Left ventricle myocardium inferior (tissue), 1 donor: ENCODE measurements around the gene LIX1L. TPM values are rescaled to one million over a fixed set of nuclear protein-coding genes. Genes with fewer than 3 reads are reported as not detected.
A peak's percentile ranks its signal among the peaks of the same experiment; 100 is the strongest.

Source experiments
- DNase-seq: peaks from one replicate; pipeline ENCODE4 v3.0.0-alpha.2; 2020
- H3K27ac ChIP-seq: fragments of 200-600 bp; replicated peaks from 2 replicates; pipeline ENCODE4 v1.8.0; 2021
- H3K27me3 ChIP-seq: fragments of 200-600 bp; 2 replicates; pipeline ENCODE4 v1.8.0; 2021; ENCODE audit warnings: low read depth
- H3K36me3 ChIP-seq: fragments of 200-600 bp; 2 replicates; pipeline ENCODE4 v1.8.0; 2021
- H3K4me1 ChIP-seq: fragments of 200-600 bp; 2 replicates; pipeline ENCODE4 v1.8.0; 2021
- H3K4me3 ChIP-seq: fragments of 200-600 bp; 2 replicates; pipeline ENCODE4 v1.8.0; 2021; ENCODE audit warnings: mild to moderate bottlenecking, moderate library complexity
- H3K9me3 ChIP-seq: fragments of 200-600 bp; replicated peaks from 2 replicates; pipeline ENCODE4 v1.8.0; 2021
- CTCF ChIP-seq: fragments of 200-600 bp; IDR thresholded peaks from 2 replicates; pipeline ENCODE4 v1.8.0; 2021; ENCODE audit warnings: antibody characterized with exemption, mild to moderate bottlenecking, borderline replicate concordance
- intact Hi-C: fragments of 100-400 bp; cut with micrococcal nuclease; formaldehyde crosslinking; loops from one replicate; pipeline ENCODE4 v1.11.0; 2022
- total RNA-seq: library from RNA; stranded (reverse); fragmentation: NEBNext Ultra II Directional; extraction: Animal tissue kit (Norgen Biotek cat#: 25700); gene quantifications from one replicate; pipeline ENCODE4 v1.2.1, GENCODE V29; 2021
- donor health status: DM: no; HTN: yes; CAD: no; lungs with severe emphysema.

LIX1L gene
- total RNA-seq, 1 donor from 2014 or later: 23.0 TPM

- H3K9me3 ChIP-seq: no peaks in the 10 kb centered on the region
- peaks cover 8% of the 10 kb centered on the region for H3K36me3 ChIP-seq
- peak overlapping the region; percentile 99 for H3K27ac ChIP-seq
- H3K27me3 ChIP-seq: no peaks in the 10 kb centered on the region
- DNase-seq: no peak
- H3K4me3 ChIP-seq: no peak overlapping the region
- intact Hi-C loops: no loop called here
- H3K4me1 ChIP-seq: peaks cover 82% of the 10 kb centered on the region
- no peak for TF ChIP-seq CTCF
Observed at GRCh38 chr1:145987926-145988325, 30.1 kb upstream of the LIX1L start.

GRCh38 chr1:145986551-145986950 lies 28.7 kb upstream of the LIX1L start:
- TF ChIP-seq CTCF: no peak
- Histone ChIP-seq H3K36me3 (no peaks in the 10 kb centered on the region), H3K9me3 (no peaks in the 10 kb centered on the region), H3K27ac (peak overlapping the region; percentile 99), H3K4me3 (no peak overlapping the region), H3K27me3 (no peaks in the 10 kb centered on the region), H3K4me1 (peaks cover 82% of the 10 kb centered on the region)
- DNase-seq: no peak
- intact Hi-C loops: no loop called here

DNA sequence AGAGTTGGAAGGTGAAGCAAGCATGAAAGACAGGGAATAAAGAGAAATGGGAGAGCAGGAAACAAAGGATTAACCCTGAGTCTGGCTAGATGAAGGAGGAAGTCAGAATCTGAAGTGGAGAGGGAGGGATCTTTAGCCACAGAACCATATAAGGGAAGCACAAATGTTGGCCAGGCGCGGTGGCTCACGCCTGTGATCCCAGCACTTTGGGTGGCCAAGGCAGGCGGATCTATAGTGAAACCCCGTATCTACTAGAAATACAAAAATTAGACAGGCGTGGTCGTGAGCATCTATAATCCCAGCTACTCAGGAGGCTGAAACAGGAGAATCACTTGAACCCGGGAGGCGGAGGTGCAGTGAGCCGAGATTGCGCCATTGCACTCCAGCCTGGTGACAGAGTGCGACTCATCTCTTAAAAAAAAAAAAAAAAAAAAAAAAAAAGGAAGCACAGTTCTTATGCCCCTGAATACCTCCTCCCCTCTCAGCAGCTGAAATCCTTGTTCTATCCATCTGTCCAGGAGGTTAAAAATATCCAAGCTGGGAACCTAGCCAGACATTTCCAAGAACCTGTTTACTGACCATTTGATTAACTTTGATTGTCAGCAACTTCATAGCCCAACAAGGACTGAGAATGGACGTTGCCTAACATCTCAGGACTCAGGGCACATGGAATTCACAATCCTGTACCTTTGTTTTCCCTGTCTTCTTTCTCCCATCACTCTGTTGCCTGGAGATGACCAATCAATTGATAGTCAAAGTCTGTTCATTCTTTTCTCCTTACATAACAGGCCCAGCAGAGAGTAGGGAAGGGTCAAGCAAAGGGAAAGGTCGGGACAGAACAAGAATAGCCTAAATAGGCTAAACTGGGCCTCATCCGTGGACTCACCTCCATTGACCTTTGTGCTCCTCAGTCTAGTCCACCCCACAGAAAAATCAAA lies 28.0 kb upstream of the LIX1L start:
- intact Hi-C loops: no loop called here
- Histone ChIP-seq H3K27me3 (no peaks in the 10 kb centered on the region), H3K27ac (peak overlapping the region; percentile 99), H3K4me3 (peak overlapping the region; percentile 57), H3K9me3 (no peaks in the 10 kb centered on the region), H3K4me1 (peaks cover 83% of the 10 kb centered on the region), H3K36me3 (no peaks in the 10 kb centered on the region)
- peak; percentile 58 for DNase-seq
- no peak for TF ChIP-seq CTCF

- no peak for TF ChIP-seq CTCF
- H3K36me3 ChIP-seq: no peaks in the 10 kb centered on the region
- peaks cover 83% of the 10 kb centered on the region for H3K4me1 ChIP-seq
- intact Hi-C loops: no loop called here
- H3K9me3 ChIP-seq: no peaks in the 10 kb centered on the region
- H3K27ac ChIP-seq: peak overlapping the region; percentile 99
- DNase-seq: no peak
- peak overlapping the region; percentile 57 for H3K4me3 ChIP-seq
- no peaks in the 10 kb centered on the region for H3K27me3 ChIP-seq
Observed at GRCh38 chr1:145985129-145985501, 27.3 kb upstream of the LIX1L start.

- H3K4me3 ChIP-seq: peak overlapping the region; percentile 58
- no peaks in the 10 kb centered on the region for H3K9me3 ChIP-seq
- H3K27ac ChIP-seq: peak overlapping the region; percentile 99
- intact Hi-C loops: no loop called here
- DNase-seq: no peak
- no peaks in the 10 kb centered on the region for H3K36me3 ChIP-seq
- no peak for TF ChIP-seq CTCF
- no peaks in the 10 kb centered on the region for H3K27me3 ChIP-seq
- H3K4me1 ChIP-seq: peaks cover 88% of the 10 kb centered on the region
Observed at GRCh38 chr1:145983960-145984830, 26.4 kb upstream of the LIX1L start.
